SK-N-MC (cell line): ENCODE measurements around the gene DTNA.

Experiments
- EZH2 ChIP-seq: fragments of 200-600 bp; sonication (generic); IDR thresholded peaks from one replicate; pipeline ENCODE4 v1.6.1; 2017; ENCODE audit warnings: antibody characterized with exemption
- FOXP2 ChIP-seq: optimal IDR thresholded peaks from 2 replicates; pipeline ENCODE3; 2011; ENCODE audit warnings: mild to moderate bottlenecking, moderate library complexity; ENCODE audit not compliant: insufficient read depth; ENCODE audit errors: extremely low read length, control extremely low read depth
- POLR2AphosphoS5 ChIP-seq: IDR thresholded peaks from 2 replicates; pipeline ENCODE4 v1.6.1; 2012; ENCODE audit warnings: mild to moderate bottlenecking, low read depth, low read length, borderline replicate concordance

GRCh38 chr18:34921811-34922385, 211.8 kb downstream of the DTNA start:
- TF ChIP-seq POLR2AphosphoS5 (no peak), EZH2 (no peak), FOXP2 (no peak)
